UCSD-AML1 (cell line): Measurements from ENCODE around the gene LCN1.

Experiments
- DNase-seq: peaks from one replicate; lab custom pipeline; 2025; ENCODE audit not compliant: unreplicated experiment; lab: John Stamatoyannopoulos, UW

The LCN1 gene

DNA sequence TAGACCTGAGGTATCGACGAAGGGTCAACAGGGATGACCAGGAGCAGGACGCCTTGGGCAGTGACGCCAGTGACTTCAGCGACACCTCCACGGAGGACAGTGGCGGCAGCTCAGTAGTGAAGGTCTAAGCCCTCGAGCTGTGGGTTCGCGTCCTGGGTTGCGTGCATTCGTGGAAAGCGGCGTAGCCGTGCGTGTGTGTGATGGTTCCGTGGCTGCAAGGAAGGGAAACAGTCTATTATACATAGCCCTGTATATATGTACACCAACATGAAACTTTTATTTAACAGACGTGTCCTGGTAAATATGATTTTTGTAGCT, 33.3 kb upstream of the LCN1 start:
- DNase-seq = no peak

DNA sequence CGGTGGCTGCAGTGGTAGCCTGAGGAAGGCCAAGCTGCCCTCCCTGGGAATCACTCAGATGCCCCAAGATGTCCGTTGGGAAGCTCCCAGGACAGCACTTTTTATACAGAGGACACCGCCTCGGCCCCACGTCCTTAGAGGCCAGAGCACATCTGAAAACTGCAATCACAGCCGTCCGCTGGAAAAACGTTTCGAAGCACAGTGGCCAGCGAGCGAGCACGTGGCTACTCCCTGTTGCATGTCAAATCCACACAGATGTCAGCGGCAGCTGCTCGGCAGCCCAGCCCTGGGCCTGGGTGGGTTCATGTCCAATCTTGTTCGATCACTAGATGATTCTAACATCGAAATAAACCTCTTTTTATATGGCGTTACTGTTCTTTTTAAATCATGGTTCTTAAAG, 32.7 kb upstream of the LCN1 start:
- DNase-seq = no peak

DNA sequence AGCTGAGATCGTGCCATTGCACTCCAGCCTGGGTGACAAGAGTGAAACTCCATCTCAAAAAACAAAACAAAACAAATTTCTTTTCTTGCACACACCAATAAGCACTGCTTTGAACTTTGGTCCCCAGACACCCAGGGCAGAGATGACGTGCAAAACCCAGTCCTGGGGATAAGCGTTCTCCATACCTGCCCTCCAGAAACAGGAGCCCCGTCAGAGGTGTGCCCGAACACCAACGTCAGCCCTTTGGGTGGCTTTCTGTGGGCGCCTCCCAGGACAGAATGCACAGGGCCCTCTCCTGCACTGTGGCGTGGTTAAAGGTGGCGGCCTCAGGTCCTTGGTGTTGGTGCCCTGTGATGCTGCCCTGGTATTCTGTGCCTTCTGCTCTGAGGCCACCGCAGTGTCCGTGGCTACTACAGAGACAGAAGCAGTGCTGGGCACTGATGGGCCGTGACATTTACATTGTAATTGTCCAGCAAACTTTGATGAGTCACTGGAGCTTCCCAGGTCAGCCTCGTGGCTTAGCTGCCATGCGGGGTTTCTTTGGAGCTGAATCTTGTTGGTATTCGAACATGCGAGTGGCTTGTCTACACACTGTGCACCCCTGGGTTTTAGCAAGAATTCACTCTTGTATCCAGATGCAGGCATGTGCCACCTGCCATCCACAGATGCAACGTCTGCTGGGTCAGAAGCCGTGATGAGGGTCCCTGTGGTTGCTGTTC, 31.9 kb upstream of the LCN1 start:
- DNase-seq = no peak

DNA sequence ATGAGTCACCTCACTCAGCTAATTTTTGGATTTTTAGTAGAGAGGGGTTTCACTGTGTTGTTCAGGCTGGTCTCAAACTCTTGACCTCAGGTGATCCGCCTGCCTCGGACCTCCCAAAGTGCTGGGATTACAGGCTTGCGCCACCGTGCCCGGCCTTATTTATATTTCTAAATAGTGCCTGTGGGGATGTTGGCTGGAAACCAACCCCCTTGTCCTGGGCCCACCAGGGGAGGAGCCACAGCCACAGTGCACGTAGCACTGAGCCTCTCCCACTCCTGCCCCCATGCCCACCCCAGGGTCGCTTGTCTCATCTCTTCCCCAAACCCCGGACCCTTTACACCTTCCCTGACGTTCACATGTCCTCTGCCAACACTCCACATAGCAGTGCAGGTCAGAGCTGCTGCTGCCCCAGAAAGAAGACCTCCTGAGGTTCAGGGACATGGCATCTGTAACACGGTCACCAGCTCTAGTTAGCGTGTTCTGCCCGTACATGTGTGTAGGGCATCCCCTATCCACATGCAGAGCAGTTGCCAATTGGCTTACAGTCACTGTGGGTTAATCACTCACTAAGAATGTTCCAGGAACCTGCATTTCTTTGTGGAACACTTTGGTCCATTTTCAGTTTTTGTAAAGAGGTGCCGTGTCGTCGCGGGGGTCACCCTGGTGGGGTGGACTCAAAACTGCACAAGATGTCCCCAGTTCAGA, 30.9 kb upstream of the LCN1 start:
- DNase-seq = no peak

DNA sequence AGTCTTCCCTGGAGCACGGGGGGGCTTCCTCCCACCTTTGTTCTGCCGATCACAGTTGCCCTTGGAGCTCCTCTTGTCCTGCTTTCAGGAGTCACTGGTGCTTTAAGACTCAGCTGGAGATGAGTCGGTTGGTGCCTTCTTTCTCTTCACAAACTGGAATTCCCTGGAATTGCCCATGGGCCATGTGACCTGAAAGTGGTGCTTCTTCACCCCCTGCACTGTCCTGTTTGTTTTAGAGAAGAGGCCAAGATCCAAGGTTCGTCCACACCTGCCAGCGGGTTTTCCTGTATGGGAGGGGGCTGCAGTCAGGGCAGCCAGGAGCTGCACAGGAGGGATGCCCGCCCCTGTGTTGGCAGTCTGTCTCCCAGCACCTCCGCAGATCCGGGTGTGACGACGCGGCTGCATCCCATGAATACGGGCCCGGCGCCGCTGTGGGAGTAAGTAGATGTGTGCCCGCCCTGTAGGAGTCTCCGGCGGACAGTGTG, 30.2 kb upstream of the LCN1 start:
- DNase-seq = no peak

DNA sequence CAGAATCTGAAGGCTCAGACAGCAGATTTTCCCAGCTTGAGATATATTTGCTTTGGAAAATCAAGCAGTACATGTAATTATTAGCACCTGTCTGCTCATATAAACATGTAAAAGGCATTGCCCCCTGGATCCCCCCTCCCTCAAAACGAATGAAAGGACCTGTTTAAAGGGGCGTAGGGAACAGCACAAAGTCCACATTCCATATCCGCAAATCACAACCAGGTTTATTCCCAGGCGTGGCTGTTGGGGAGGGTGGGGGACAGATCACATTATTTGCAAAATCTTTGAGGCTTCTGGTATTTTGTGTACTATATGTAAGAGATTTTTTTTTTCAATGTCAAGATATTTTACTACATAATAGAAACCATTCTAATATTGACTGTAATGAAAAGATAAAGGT, 29.5 kb upstream of the LCN1 start:
- no peak for DNase-seq

DNA sequence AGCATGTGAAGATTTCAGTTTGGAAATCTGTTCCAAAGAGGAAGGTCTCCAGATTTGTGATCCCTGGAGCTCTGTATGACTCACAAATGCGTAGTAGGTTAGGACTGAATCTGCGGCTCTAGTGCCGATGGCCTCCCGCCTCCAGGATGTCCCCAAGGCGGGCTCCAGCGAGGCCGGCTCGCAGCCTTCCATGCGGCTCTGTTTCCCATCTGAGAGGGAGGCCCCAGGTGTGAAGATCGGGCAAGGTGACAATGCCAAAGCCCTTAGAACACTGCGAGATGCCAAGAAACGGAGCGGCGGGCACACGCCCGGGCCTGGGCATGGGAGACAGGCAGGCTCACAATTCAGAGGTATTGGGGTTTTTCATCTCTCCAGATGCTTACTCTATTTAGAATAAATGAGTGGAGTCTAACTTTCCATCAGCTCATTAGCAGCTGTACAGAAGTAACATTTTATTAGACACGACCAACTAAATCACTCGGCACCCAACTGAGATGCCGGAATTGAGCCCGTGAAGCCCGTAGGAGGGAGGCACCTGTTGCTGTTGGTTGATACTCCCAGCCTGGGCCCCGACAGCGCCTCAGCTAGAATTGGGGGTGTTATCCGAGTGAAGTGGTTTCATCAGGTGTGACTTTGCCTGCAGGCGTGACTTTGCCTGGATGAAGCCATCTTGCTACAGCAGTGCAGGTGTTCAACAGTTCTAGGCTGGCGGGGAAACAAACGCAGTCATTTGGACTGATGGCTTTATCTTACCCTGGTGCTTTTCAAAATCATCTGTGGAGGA, 28.2 kb upstream of the LCN1 start:
- DNase-seq = no peak

DNA sequence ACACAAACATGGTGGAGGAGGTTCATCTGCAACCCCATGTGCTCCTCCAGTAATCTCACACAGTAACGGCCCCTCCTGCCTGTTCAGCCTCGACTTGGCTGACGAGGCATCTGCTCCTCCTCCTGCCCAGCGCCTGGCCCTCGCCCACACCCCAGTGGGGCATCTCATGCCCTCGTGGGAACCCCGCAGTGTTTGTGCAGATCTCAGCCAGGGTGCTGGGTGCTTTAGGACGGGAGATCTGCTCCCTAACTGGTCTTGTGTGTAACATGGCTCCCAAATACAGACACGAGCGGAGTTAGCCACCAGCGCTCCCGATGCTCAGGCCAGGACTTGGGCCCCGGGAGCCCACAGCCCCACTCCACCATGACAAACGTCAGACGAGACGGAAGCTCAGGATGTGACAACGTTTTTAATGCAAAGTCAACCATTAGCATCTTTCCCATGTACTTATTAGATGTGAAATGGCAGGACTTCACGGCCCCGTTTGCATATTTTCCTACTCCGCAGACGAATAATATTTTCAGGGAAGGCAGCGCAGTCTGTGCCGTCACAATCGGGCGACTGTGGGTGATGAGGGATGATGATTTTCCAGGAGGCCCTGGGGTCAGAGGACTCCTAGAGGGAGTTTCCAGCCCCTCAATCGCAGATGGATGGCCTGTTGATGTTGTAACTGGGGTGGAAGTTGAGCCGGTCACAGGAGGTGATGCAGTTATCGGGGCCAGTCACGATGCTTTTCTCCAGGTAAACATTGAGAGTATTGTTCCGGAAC, 26.3 kb upstream of the LCN1 start:
- no peak for DNase-seq

DNA sequence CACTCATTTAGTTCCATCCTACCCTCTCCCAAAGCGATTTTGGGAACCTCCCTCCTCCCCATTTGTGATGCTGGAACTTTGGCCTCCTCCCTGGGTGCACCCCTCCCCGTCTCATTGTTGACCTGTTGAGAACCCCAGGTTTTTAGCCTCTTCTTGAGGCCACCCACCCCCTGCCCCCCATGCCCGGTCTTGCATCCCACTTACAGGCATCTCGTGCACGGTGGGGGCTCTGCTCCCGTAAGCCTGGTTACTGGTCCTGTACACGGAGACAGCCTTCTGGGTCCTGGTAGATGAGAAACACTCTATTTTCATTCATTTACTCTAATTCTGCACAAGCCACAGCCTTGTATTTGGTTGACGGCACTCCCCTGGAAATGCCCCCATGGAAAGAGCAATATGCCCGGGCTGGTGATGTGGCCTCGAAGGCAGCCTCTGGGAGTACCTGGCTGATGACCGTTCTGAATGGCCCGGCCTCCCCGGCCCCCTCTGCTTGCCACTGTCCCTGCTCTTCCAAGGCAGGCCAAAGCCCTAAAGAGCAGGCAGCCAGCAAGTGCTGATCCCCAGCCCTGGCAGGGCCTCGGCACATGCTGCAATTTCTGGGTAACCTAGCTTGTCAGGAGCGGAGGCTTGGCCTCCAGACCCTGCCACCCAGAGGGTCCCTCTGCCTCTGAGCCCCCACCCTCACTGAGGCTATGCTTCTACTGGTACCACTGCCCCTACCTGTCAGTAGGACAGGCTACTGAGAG, 22.7 kb upstream of the LCN1 start:
- no peak for DNase-seq

DNA sequence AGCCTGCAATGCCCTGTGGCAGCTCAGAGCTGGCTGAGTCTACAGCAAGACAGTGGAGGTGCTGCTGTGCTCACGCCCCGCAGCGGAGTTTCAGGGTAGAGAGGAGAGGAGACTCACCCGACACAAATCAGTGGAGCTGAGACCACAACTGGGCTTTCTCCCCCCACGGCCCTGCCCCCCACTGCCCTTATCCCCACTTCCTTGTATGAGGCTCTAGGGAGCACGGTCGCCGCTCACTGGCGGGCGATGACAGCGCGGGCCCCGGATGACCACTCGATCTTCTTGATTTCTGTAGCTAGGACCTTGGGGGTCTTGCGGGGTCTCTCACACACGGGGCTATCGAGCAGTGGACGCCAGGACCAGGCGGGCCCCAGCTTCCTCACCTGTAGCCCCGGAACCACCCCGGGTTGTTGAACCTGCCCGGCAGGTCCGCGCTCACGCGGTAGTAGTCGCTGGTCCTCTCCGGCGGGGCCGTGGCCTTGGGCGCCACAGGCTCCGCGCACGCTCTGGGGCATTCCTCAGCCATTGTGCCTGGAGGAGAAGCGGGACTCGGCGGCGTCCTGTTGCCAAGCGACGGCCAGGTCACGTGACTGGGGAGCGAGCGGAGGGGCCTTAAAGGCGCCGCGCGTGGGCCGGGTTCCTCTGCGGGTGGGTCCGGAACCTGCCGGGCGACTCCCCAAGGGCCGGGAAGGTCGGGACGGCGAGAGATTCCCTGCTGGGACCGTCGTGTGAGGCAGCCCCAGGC, 21.7 kb upstream of the LCN1 start:
- peak; percentile 85 for DNase-seq

DNA sequence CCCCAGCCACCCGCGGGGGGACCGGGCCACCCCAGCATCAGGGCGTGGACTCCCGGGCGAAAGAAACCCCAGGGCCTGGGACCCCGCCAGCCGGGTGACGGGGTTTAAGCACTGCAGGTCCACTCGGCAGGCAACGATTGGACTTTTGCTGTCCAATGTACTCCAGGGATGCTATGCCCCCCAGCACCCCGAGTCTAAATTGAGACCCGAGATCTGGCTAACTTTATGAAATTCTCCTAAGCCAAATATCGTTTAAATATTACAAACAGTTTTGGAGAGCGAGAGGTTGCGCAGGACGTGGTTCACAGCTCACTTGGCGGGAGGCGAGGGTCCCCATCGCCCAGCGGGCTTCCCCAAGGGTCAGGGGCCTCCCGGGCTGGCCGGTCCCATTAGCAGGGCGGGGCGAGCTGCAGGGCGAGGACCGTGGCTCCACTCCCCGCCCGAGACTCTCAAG, 21.1 kb upstream of the LCN1 start:
- DNase-seq = no peak

DNA sequence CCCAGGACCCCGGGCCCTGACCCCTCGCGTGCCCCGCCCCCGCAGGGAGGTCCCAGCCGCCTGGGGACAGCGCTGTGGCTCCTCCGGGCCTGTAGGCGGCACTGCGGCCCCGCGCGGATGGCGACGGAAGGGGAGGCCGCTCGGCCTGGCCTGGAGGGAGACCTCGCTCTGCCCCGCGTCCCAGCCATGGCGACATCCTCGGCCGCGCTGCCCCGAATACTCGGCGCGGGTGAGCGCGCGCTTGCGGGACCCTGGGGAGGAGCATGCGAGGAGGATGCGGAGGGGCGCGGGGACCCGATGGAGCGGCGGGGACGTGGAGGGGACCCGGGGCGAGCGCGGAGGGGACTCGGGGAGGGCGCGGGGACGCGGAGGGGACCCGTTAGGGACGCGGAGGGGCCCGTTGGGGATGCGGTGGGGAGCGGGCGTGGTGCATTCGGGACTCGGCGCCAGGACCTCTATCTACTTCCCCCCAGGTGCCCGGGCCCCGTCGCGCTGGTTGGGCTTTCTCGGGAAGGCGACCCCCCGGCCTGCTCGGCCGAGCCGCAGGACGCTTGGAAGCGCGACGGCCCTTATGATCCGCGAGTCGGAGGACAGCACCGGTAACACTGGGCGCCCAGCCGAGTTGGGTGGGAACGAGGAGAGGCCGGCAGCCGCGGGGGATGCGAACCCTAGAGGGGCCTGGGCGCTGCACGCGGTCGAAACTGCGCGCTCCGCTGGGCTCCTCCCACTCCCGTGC, 20.5 kb upstream of the LCN1 start, which contains the start of gene MRPS2:
MRPS2 (plus strand) TSS at position 158 of the 736 bp plus-strand sequence; CDS start at position 187, 29 bp downstream.
- DNase-seq = peak; percentile 90

DNA sequence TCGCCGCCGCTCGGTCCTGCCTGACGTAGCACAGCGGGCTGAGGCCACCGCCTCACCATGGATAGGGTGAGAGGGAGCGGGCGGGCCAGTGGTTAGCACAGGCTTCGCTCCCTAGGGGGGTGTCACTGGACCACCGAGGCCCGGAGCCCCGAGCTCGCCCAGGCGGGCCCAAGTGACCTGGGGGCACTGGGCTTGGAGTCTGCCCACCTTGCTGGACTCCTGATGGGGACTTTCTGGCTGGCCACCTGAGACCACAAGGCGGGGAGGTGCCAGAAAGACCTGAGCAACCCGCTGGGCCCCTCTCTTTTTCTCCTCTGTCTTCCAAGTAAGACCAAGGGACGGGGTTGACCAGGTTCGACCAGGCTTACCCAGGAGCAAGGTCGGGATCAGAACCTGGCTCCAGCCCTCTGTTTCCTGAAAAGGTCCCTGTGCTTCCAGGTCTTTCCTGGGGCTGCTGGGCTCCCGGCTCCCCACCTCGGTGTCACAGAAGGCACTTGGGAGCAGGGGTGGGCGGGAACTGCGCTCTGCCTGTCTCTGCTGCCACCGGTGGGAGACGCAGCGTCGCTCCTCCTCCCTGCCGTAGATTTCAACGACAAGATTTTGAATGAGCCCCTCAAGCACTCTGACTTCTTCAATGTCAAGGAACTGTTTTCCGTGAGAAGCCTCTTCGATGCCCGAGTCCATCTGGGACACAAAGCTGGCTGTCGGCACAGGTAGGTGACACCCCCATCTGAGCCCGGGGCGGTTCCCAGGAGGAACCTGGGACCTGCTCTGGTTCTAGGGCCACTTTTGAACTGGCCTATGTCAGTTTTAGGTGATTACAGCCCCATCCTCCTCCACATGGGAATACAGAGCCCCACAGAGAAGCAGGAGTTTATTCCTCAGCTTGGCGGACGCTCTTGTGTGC, 19.7 kb upstream of the LCN1 start:
- DNase-seq = no peak

DNA sequence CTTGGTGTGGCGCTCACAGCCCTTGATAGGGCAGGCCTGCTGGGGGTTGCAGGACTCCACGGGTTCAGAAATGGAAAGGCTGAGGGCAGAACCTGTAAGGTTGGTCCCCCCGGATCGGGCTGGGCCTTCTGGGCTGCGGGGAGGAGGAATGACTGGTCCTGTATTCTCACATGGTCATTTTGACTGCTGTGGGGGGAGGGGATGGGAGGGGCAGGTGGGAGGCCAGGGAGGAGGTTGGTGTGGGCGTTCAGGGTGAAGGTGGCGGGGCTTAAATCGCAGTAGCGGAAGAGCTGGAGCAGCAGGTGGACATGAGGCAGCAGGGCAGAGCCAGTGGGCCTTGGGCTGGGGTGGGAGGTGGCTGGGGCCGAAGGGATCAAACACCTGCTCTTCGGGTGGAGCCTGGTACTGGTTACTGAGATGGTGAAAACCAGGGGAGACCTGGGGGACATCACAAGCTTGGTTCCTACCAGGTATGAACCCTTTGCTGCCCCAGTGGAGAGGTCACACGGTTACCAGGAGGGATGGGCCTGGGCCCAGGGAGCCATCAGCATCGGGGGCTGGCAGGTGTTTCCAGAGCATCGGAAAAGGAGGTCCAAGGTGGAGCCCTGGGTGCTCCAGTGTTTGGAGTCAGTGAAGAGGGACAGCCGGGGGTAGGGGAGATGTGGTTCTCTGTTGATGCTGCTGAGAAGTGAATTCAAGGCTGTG, 18.9 kb upstream of the LCN1 start:
- no peak for DNase-seq

DNA sequence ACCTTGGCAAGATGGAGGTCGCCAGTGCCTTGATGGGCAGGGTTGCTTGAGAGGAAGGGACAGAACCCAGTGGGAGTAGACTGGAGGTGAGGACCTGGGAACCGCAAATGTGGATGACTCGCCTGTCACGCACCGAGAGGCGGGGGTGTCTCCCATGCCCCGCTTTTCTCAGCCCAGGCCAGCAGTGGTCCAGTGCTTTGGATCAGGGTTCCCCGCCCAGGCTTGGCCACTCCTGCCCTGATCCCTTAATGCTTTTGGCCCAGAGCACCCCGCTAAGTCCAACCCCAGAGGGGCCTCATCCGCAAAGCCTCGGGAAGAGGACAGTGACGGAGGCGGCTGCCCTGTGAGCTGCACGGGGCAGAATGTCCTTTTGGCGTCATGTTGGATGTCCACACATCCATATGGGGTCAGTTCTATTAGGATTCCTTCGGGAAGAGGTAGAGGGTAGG, 18.3 kb upstream of the LCN1 start:
- DNase-seq = no peak

DNA sequence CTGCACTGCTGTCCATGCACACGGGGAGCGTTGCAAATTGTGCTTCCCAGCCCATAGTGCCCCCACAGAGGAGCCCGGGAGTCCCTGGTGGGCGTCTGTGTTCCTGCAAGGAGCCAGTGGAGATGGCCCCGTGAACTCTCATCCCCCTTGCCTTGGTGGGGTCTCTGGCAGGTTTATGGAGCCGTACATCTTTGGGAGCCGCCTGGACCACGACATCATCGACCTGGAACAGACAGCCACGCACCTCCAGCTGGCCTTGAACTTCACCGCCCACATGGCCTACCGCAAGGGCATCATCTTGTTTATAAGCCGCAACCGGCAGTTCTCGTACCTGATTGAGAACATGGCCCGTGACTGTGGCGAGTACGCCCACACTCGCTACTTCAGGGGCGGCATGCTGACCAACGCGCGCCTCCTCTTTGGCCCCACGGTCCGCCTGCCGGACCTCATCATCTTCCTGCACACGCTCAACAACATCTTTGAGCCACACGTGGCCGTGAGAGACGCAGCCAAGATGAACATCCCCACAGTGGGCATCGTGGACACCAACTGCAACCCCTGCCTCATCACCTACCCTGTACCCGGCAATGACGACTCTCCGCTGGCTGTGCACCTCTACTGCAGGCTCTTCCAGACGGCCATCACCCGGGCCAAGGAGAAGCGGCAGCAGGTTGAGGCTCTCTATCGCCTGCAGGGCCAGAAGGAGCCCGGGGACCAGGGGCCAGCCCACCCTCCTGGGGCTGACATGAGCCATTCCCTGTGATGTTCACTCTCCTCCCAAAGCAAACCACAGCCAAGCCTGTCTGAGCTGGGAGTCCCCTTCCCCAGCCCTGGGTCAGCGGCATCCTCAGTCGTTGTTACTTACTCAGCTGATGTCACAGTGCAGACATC, 17.6 kb upstream of the LCN1 start:
- no peak for DNase-seq
